ENCODE results near the gene PCSK2. TPM values are rescaled to one million over a fixed set of nuclear protein-coding genes. Genes with fewer than 3 reads are reported as not detected.

The PCSK2 gene
- total and polyA plus RNA-seq, 2 donors (not counting 3 experiments of a cell fraction or from before 2014, with no cell fraction given), result not detected

- ChIA-PET CTCF (no interaction called here), POLR2A (no interaction called here)
- Histone ChIP-seq H3K79me2 (ENCODE audit: control insufficient read depth, insufficient read depth, low read length) (no peaks in the 10 kb centered on the region), H3K9ac (replicated peaks; ENCODE audit: extremely low read depth, insufficient read depth, low read length) (no peak overlapping the region), H3K9me3 (replicated peaks; ENCODE audit: control insufficient read depth, insufficient read depth, low read length) (no peaks in the 10 kb centered on the region), H2AFZ (ENCODE audit: low read depth, low read length) (no peak overlapping the region), H3K27me3 (ENCODE audit: control insufficient read depth in 2 of 2, insufficient read depth in 2 of 2, low read length in 2 of 2) (peaks cover 15 to 25% of the 10 kb centered on the region in 2 experiments), H3K27ac (ENCODE audit: insufficient read depth, low read depth, low read length) (no peak overlapping the region), H3K9me1 (replicated peaks; ENCODE audit: control insufficient read depth, extremely low read depth, insufficient read depth, low read length) (no peaks in the 10 kb centered on the region), H3K4me1 (ENCODE audit: control insufficient read depth, extremely low read depth, insufficient read depth, low read length) (no peaks in the 10 kb centered on the region), H3K4me3 (replicated peaks in 1 of 3; ENCODE audit: insufficient read depth in 1 of 3, low read depth in 1 of 3, low read length in 3 of 3) (no peak overlapping the region), H3K4me2 (ENCODE audit: insufficient read depth, low read length) (no peak overlapping the region), H3K36me3 (ENCODE audit: control insufficient read depth in 2 of 2, extremely low read depth in 1 of 2, insufficient read depth in 2 of 2, low read length in 2 of 2) (no peaks in the 10 kb centered on the region), H4K20me1 (replicated peaks; ENCODE audit: control insufficient read depth, extremely low read depth, insufficient read depth, low read length) (no peaks in the 10 kb centered on the region)
- FAIRE-seq, result no peak
- intact Hi-C loops (cut with micrococcal nuclease), result no loop called here
- dilution Hi-C loops (cut with MboI; ENCODE audit: extremely low pct_ligation_motif_present, low sequenced_read_pairs), result no loop called here
- DNase-seq (ENCODE audit: low read depth, low spot score), result no peak
- BruUV-seq (replicated peaks), result no TSS peak
- no peak for TF ChIP-seq POLR2A (IDR thresholded peaks at IDR 0.05; ENCODE audit: low read depth, low read length)
- TF ChIP-seq EZH2 (IDR thresholded peaks at IDR 0.05; ENCODE audit: borderline replicate concordance, low read depth, low read length, severe bottlenecking), result no peak
- no peak for TF ChIP-seq FOS (IDR thresholded peaks at IDR 0.05; ENCODE audit: borderline replicate concordance, insufficient read depth, low read length)
- TF ChIP-seq CTCF (IDR thresholded peaks at IDR 0.05; ENCODE audit: extremely low read depth in 1 of 2, insufficient read depth in 1 of 2, low read depth in 1 of 2, low read length in 2 of 2), result no peak
- no peak for TF ChIP-seq POLR2AphosphoS5 (IDR thresholded peaks at IDR 0.05; ENCODE audit: insufficient read depth, low read depth, low read length)
- TF ChIP-seq MAX (IDR thresholded peaks at IDR 0.05; ENCODE audit: insufficient read depth, insufficient read length), result no peak
- no peak for TF ChIP-seq GATA2 (IDR thresholded peaks at IDR 0.05; ENCODE audit: insufficient read depth, insufficient read length, low read depth, low read length)
- TF ChIP-seq JUN (IDR thresholded peaks at IDR 0.05; ENCODE audit: borderline replicate concordance, insufficient read depth, insufficient read length, low read depth), result no peak
- TF ChIP-seq MYC (IDR thresholded peaks at IDR 0.05; ENCODE audit: low read depth, low read length), result no peak
Observed at GRCh38 chr20:17225851-17226409, 910 bp upstream of the PCSK2 start.

All from endothelial cell of umbilical vein (primary cell).